Body of pancreas (tissue), 4 donors: Measurements from ENCODE around the gene ABCC6.
"Not testable (repeated sequence)": the region's sequence is repeated elsewhere in the genome, so short reads cannot be mapped to it uniquely, and the experiment has no call there.

Experiments
- CTCF ChIP-seq, 7 experiments: fragments of 450-650 bp in 4 of 7; fragments of 200-600 bp in 3 of 7; sonication (generic) in 3 of 7; IDR thresholded peaks; one replicate each; pipeline ENCODE4 v1.5.1; 2016 to 2019; ENCODE audit warnings: antibody characterized with exemption in 7 of 7
- POLR2A ChIP-seq, 3 donors: fragments of 450-650 bp; IDR thresholded peaks; one replicate each; pipeline ENCODE4 v1.6.1; 2016; ENCODE audit warnings: antibody characterized with exemption in 3 of 3, mild to moderate bottlenecking in 2 of 3

GRCh38 chr16:16268185-16268808 lies 45.0 kb upstream of the ABCC6 start:
- TF ChIP-seq CTCF, POLR2A (IDR thresholded peaks at IDR 0.05): not testable (repeated sequence)
